HepG2 (cell line): ENCODE measurements around the gene NFAT5. TPM values are rescaled to one million over a fixed set of nuclear protein-coding genes. Genes with fewer than 3 reads are reported as not detected.

Experiments used
- ATAD3A ChIP-seq: sonication (generic); formaldehyde crosslinking; IDR thresholded peaks from 2 replicates; pipeline ENCODE4 v1.4.0; 2020; ENCODE audit warnings: missing genetic modification reagents
- HNF1A ChIP-seq, 2 experiments: sonication (generic) in 1 of 2; formaldehyde crosslinking in 1 of 2; IDR thresholded peaks; 2 replicates each; pipeline versions ENCODE4 v1.4.0 to v1.6.1; 2016 to 2020; ENCODE audit warnings: borderline replicate concordance in 1 of 2, low read depth in 1 of 2, mild to moderate bottlenecking in 1 of 2, missing genetic modification reagents in 1 of 2
- PATZ1 ChIP-seq: sonication (generic); formaldehyde crosslinking; IDR thresholded peaks from 2 replicates; pipeline ENCODE4 v1.4.0; 2020; ENCODE audit warnings: missing genetic modification reagents
- RAD51 ChIP-seq: fragments of 450-650 bp; IDR thresholded peaks from 2 replicates; pipeline ENCODE4 v1.6.1; 2016; ENCODE audit warnings: borderline replicate concordance
- REST ChIP-seq, 2 experiments: IDR thresholded peaks; 2 replicates each; pipeline ENCODE4 v1.6.1; 2011 to 2012; ENCODE audit warnings: low read length in 2 of 2, borderline replicate concordance in 1 of 2, low read depth in 1 of 2, mild to moderate bottlenecking in 1 of 2, moderate library complexity in 1 of 2
- SALL1 ChIP-seq: sonication (generic); formaldehyde crosslinking; IDR thresholded peaks from 2 replicates; pipeline ENCODE4 v1.8.0; 2022; ENCODE audit warnings: mild to moderate bottlenecking, missing genetic modification reagents
- SRF ChIP-seq: IDR thresholded peaks from 2 replicates; pipeline ENCODE4 v1.6.1; 2011; ENCODE audit warnings: mild to moderate bottlenecking, low read depth, low read length, moderate library complexity
- ZNF383 ChIP-seq: sonication (generic); formaldehyde crosslinking; IDR thresholded peaks from 2 replicates; pipeline ENCODE4 v1.4.0; 2020; ENCODE audit warnings: missing genetic modification reagents, mild to moderate bottlenecking, borderline replicate concordance
- ZNF770 ChIP-seq: sonication (generic); formaldehyde crosslinking; IDR thresholded peaks from 2 replicates; pipeline ENCODE4 v1.5.0; 2020; ENCODE audit warnings: mild to moderate bottlenecking, missing genetic modification reagents
- ZNF816 ChIP-seq: sonication (generic); formaldehyde crosslinking; IDR thresholded peaks from 2 replicates; pipeline ENCODE4 v1.8.0; 2022; ENCODE audit warnings: missing genetic modification reagents, mild to moderate bottlenecking, borderline replicate concordance
- polyA plus RNA-seq, 8 experiments: library from polyadenylated mRNA; depleted of rRNA in 3 of 8; stranded (reverse) in 7 of 8; unstranded in 1 of 8; fragments of >200 nt; fragmentation: Illumina TruSeq in 4 of 8; extraction: Trizol in 4 of 8; gene quantifications; 2 replicates each; pipeline versions ENCODE4 v1.2.1 to v1.2.3, GENCODE V29; 2011 to 2016; ENCODE audit warnings: low read depth in 4 of 8, missing spikeins in 1 of 8, mixed read lengths in 1 of 8; ENCODE audit not compliant: insufficient read depth in 1 of 8
- total RNA-seq, 5 experiments: library from RNA; depleted of rRNA; stranded (reverse); fragments of >200 nt; fragmentation: Illumina TruSeq; extraction: Trizol; gene quantifications; 2 replicates each; pipeline ENCODE4 v1.2.3, GENCODE V29; 2016; ENCODE audit warnings: low read depth in 1 of 5

The NFAT5 gene
- total and polyA plus RNA-seq, 2 of the 13 experiments (the other 11 are each of a cell fraction or from before 2014, with no cell fraction given): 20.5 to 54.3 TPM

GRCh38 chr16:69726313-69727060, 160.7 kb downstream of the NFAT5 start, which contains the start of gene NQO1 (continued):
- TF ChIP-seq REST (IDR thresholded peaks at IDR 0.05; ENCODE audit: borderline replicate concordance in 1 of 2, low read depth in 1 of 2, low read length in 2 of 2) (0 out of 4 replicates have a peak, but pooled peaks of 1 of the 2 experiments have one; percentile 12), SRF (no peak), ZNF816 (CRISPR knock-in tag) (peak; percentile 27; the same call in 1 of the 2 replicates), PATZ1 (CRISPR knock-in tag) (peak; percentile 45; the same call in 1 of the 2 replicates), SALL1 (CRISPR knock-in tag) (peak; percentile 77), HNF1A (IDR thresholded peaks at IDR 0.05; ENCODE audit: low read depth) (no peak), HNF1A (CRISPR knock-in tag; IDR thresholded peaks at IDR 0.05; ENCODE audit: borderline replicate concordance) (peak; percentile 39; the same call in 1 of the 2 replicates), ATAD3A (CRISPR knock-in tag) (no peak), ZNF383 (CRISPR knock-in tag) (peak; percentile 43; the same call in 1 of the 2 replicates), ZNF770 (peak; percentile 52; the same call in 1 of the 2 replicates), RAD51 (no peak)
